PFSK-1 (cell line): ENCODE results near the gene CASP2.

Experiments used
- POLR2AphosphoS5 ChIP-seq: IDR thresholded peaks from 2 replicates; pipeline ENCODE4 v1.6.1; 2012; ENCODE audit warnings: low read depth, mild to moderate bottlenecking, control low read depth, low read length, moderate library complexity
- SIN3A ChIP-seq: IDR thresholded peaks from 2 replicates; pipeline ENCODE4 v1.6.1; 2012; ENCODE audit warnings: mild to moderate bottlenecking, low read length, moderate library complexity, borderline replicate concordance; ENCODE audit not compliant: insufficient read depth
- TAF1 ChIP-seq: IDR thresholded peaks from 2 replicates; pipeline ENCODE4 v1.6.1; 2012; ENCODE audit warnings: low read length, control low read depth, borderline replicate concordance; ENCODE audit not compliant: insufficient read depth
- TF ChIP-seq, protein P1 (sequence below), 2 experiments: IDR thresholded peaks; 2 replicates each; pipeline versions ENCODE4 v1.6.1 to v1.8.0; 2011 to 2012; ENCODE audit warnings: low read depth in 2 of 2, low read length in 2 of 2, control low read depth in 1 of 2, inconsistent platforms in 1 of 2, mild to moderate bottlenecking in 1 of 2, moderate library complexity in 1 of 2; ENCODE audit not compliant: insufficient read depth in 1 of 2

DNA sequence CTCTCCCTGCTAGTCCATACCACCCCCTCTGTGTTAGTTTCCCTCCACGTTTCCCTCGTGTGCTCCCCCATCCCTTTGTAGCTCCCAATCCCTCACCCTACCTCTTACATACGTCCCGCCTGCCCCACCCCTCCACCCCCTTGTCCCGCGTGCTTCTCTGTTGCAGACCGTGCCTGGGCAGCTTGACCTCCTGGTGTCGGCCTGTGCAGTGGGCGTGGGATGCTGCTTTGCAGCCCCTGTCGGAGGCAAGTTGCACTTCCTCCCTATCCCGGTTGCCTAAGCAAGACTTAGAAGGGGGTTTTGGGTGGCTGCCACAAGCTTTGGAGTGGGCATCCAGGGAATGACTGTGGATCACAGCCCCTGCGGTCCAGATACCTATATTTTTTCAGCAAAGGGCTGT, 35.5 kb downstream of the CASP2 start:
- no peak for TF ChIP-seq POLR2AphosphoS5
- TF ChIP-seq, protein P1, sequence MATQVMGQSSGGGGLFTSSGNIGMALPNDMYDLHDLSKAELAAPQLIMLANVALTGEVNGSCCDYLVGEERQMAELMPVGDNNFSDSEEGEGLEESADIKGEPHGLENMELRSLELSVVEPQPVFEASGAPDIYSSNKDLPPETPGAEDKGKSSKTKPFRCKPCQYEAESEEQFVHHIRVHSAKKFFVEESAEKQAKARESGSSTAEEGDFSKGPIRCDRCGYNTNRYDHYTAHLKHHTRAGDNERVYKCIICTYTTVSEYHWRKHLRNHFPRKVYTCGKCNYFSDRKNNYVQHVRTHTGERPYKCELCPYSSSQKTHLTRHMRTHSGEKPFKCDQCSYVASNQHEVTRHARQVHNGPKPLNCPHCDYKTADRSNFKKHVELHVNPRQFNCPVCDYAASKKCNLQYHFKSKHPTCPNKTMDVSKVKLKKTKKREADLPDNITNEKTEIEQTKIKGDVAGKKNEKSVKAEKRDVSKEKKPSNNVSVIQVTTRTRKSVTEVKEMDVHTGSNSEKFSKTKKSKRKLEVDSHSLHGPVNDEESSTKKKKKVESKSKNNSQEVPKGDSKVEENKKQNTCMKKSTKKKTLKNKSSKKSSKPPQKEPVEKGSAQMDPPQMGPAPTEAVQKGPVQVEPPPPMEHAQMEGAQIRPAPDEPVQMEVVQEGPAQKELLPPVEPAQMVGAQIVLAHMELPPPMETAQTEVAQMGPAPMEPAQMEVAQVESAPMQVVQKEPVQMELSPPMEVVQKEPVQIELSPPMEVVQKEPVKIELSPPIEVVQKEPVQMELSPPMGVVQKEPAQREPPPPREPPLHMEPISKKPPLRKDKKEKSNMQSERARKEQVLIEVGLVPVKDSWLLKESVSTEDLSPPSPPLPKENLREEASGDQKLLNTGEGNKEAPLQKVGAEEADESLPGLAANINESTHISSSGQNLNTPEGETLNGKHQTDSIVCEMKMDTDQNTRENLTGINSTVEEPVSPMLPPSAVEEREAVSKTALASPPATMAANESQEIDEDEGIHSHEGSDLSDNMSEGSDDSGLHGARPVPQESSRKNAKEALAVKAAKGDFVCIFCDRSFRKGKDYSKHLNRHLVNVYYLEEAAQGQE (IDR thresholded peaks at IDR 0.05; ENCODE audit: insufficient read depth in 1 of 2, low read depth in 2 of 2, low read length in 2 of 2): no peak
- no peak for TF ChIP-seq SIN3A
- TF ChIP-seq TAF1: no peak
